Measurements from ENCODE around the gene MACO1. TPM values are rescaled to one million over a fixed set of nuclear protein-coding genes. Genes with fewer than 3 reads are reported as not detected.

The MACO1 gene
- total RNA-seq, 1 experiment from 2014 or later = 16.3 TPM

DNA sequence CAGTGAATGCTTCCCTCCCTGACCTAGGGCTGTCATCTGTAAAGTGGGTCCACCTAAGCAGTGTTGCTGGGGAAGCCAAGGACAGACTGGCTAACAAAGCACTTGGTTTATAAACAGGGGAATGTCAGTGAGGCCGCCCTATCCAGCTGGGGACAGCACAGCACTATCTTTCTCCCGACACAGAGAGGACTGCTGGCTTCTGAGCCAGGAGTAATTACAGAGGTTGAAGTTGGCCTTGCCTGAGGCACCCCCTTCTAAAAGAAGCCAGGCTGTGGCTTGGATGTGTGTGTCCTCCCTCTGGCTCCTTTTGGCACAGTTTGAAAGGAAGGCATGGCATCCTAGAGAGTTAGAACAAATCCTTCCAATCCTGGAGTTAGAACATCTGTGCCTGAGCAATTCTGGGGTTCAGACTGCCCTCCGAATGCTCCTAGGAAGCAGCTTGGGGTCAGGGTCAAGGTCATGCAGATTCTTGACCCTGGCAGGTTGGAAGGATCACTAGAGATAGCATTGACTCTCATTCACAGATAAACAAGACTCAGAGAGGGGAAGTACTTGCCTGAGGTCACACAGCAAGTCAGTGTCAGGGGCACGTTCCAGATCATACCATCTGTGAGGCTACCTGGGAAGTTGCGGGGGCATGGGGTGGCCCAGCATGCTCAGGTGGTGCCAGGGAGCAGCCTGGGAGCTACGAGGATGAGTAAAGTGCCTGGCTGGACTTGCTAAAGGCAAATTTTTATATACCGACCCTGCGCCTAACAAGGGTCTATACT, 111.4 kb downstream of the MACO1 start:
- no peak overlapping the region for H3K23ac ChIP-seq (ENCODE audit: insufficient read length, low read depth, low read length)
- H2BK120ac ChIP-seq (ENCODE audit: low read depth, low read length, poor library complexity, severe bottlenecking) = no peak overlapping the region
- TF ChIP-seq, protein P1, sequence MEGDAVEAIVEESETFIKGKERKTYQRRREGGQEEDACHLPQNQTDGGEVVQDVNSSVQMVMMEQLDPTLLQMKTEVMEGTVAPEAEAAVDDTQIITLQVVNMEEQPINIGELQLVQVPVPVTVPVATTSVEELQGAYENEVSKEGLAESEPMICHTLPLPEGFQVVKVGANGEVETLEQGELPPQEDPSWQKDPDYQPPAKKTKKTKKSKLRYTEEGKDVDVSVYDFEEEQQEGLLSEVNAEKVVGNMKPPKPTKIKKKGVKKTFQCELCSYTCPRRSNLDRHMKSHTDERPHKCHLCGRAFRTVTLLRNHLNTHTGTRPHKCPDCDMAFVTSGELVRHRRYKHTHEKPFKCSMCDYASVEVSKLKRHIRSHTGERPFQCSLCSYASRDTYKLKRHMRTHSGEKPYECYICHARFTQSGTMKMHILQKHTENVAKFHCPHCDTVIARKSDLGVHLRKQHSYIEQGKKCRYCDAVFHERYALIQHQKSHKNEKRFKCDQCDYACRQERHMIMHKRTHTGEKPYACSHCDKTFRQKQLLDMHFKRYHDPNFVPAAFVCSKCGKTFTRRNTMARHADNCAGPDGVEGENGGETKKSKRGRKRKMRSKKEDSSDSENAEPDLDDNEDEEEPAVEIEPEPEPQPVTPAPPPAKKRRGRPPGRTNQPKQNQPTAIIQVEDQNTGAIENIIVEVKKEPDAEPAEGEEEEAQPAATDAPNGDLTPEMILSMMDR (conservative IDR thresholded peaks at IDR 0.05) = no peak
- H2AK5ac ChIP-seq (ENCODE audit: insufficient read length, low read length) = no peak overlapping the region
- H4K8ac ChIP-seq (replicated peaks; ENCODE audit: insufficient read length, low read depth, low read length) = no peak overlapping the region
- peaks cover 18 to 24% of the 10 kb centered on the region in 2 experiments for H3K4me1 Mint-ChIP-seq
- H2BK20ac ChIP-seq (ENCODE audit: low read depth, low read length, poor library complexity, severe bottlenecking) = no peak overlapping the region
- peaks cover 9% of the 10 kb centered on the region for H3K27me3 Mint-ChIP-seq (ENCODE audit: low read depth)
- H3K4me3 Mint-ChIP-seq = peak overlapping the region in 1 of 2 experiments; percentile 75; a peak in 1 of 5 replicates
- H3K9me3 Mint-ChIP-seq = no peaks in the 10 kb centered on the region
- H3K27ac Mint-ChIP-seq = no peak overlapping the region
- peaks cover 3% of the 10 kb centered on the region; the same call in 1 of the 2 replicates for H3K4me1 ChIP-seq (ENCODE audit: insufficient read depth, low read length)
- H3K23me2 ChIP-seq (ENCODE audit: insufficient read length, low read depth, low read length, poor library complexity, severe bottlenecking) = peaks cover 6% of the 10 kb centered on the region
- H3T11ph ChIP-seq (ENCODE audit: low read length) = no peak overlapping the region
- H3K79me1 ChIP-seq (ENCODE audit: insufficient read depth, low read depth, low read length, poor library complexity, severe bottlenecking) = no peaks in the 10 kb centered on the region
- H3K9ac ChIP-seq (ENCODE audit: extremely low read depth, insufficient read length, low read length) = no peak overlapping the region
- H3K27me3 ChIP-seq (ENCODE audit: insufficient read depth, low read length) = no peaks in the 10 kb centered on the region; the same call in 1 of the 2 replicates
- no peak overlapping the region for H3K56ac ChIP-seq (ENCODE audit: insufficient read length, low read depth, low read length)
- H2AFZ ChIP-seq (ENCODE audit: low read length) = no peak overlapping the region
- H3K18ac ChIP-seq (ENCODE audit: insufficient read length, low read depth, low read length) = no peak overlapping the region
- WGBS (ENCODE audit: extremely low coverage, insufficient read length, low lambda C conversion rate) = no CpG with 5 or more reads among the region's 8 CpGs
- no peak overlapping the region for H2BK5ac ChIP-seq (ENCODE audit: insufficient read length, low read length)
- no peak overlapping the region for H2BK15ac ChIP-seq (ENCODE audit: low read depth, low read length)
- no peaks in the 10 kb centered on the region for H3K79me2 ChIP-seq (ENCODE audit: insufficient read depth, low read length)
- H3K14ac ChIP-seq (ENCODE audit: insufficient read depth, low read length) = no peak overlapping the region
- H3K4me2 ChIP-seq (ENCODE audit: insufficient read depth, insufficient read length, low read length) = no peak overlapping the region
- H3K36me3 Mint-ChIP-seq (ENCODE audit: insufficient read depth in 1 of 3, low read depth in 3 of 3) = no peaks in the 10 kb centered on the region
- H4K20me1 ChIP-seq (ENCODE audit: control insufficient read depth, insufficient read depth, insufficient read length) = no peaks in the 10 kb centered on the region
- no peak for DNase-seq
- no peaks in the 10 kb centered on the region for H3K9me3 ChIP-seq (ENCODE audit: control insufficient read depth, low read depth, low read length)
- no peak overlapping the region for H2BK12ac ChIP-seq (ENCODE audit: insufficient read length, low read depth, low read length)
- no peak overlapping the region for H3K4ac ChIP-seq (ENCODE audit: low read depth, low read length)
- no peak overlapping the region for H4K5ac ChIP-seq (ENCODE audit: insufficient read length, low read depth, low read length)
- H4K91ac ChIP-seq (ENCODE audit: insufficient read length, low read depth, low read length) = no peak overlapping the region
- no peak overlapping the region for H3K27ac ChIP-seq (ENCODE audit: insufficient read length, low read depth, low read length)
